ENCODE data around the gene CLDN19. TPM values are rescaled to one million over a fixed set of nuclear protein-coding genes. Genes with fewer than 3 reads are reported as not detected.

The CLDN19 gene, protein sequence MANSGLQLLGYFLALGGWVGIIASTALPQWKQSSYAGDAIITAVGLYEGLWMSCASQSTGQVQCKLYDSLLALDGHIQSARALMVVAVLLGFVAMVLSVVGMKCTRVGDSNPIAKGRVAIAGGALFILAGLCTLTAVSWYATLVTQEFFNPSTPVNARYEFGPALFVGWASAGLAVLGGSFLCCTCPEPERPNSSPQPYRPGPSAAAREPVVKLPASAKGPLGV
- total RNA-seq, result not detected

- DNase-seq (ENCODE audit: low spot score), result no peak
Measured at GRCh38 chr1:42739753-42740700, at the start of gene CLDN19. Gene CLDN19 (minus strand): TSS chr1:42740236. CDS start chr1:42740063, 173 bp downstream.

DNA sequence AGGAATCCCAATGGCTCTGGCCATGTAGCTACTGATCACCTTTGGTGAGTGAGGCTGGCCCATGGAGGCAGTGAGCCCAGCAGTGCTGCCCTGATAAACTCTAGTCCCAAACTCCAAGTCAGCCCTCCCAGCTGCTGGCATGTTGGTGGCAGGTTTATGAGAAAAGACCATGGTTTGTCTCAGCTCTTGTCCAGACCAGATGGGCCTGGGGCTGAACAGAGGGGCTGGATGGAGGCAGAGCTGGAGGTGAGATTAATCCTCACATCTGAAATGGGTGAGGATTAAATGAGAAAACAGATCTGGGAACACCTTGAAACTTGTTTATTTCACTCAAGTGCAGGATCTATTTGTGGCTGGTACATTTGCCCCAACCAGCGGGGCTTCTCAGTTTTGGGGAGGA, 48.0 kb upstream of the CLDN19 start:
- no peak for DNase-seq (ENCODE audit: low spot score)

GRCh38 chr1:42786097-42786496, 46.1 kb upstream of the CLDN19 start:
- no peak for DNase-seq (ENCODE audit: low spot score)

DNA sequence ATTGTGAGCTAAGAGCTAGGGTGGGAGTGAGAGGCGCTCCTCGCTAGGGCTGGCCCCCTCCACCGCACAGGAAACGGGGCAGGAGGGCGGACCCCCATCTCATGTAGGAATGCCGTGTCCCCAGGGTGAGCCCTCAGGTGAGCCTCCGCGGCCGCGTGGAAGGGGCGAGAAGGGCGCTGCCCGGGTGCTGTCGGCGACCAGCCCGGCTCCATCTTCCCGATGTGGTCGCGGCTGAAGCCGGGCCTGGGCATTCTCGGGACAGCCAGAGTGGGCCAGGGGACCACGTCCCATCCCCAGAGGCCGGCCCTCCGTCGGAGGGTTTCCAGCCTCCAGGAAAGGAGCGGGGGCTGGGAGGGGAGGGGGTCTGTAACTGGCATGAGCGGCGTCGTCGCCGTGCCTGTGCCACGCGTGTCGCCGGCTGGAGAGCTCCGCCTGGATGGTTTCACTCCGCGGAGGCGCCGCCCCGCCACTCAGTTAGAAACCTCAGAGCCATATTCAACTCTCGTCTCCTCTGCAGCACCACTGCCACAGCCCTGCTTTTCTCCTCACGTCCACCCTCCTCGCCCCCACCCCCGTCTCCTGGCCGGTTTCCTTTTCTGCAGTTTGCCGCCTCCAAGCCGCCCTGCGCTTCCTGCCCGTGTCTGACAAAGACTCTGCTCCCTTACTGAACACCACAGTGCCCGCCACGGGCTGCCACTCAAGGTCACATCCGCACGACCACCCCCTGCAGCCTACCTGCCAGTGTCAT, 45.1 kb upstream of the CLDN19 start, which contains the start of gene TMEM269:
Gene TMEM269 (plus strand): TSS at position 46 of the 748 bp plus-strand sequence. CDS start 4,903 bp downstream, outside the sequence.
- DNase-seq (ENCODE audit: low spot score), result peak; percentile 49

DNA sequence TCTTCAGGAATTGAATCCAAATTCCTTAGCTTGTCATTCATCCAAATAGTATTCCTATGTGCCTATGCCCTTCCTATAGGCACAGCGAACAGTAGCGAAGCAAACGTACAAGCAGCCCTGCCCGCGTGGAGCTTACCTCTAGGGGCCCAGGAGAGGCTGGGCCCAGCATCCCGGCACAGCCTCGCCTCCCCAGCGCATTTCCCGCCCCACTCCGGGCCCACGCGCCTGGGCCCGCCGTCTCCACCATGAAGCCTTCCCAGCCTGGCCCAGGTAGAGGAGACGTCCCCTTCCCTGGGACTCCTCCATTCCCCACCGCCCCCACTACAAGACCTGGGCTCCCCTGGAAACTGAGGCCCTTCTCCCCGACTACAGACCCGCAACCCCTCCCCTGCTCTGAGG, 44.5 kb upstream of the CLDN19 start:
- no peak for DNase-seq (ENCODE audit: low spot score)

DNA sequence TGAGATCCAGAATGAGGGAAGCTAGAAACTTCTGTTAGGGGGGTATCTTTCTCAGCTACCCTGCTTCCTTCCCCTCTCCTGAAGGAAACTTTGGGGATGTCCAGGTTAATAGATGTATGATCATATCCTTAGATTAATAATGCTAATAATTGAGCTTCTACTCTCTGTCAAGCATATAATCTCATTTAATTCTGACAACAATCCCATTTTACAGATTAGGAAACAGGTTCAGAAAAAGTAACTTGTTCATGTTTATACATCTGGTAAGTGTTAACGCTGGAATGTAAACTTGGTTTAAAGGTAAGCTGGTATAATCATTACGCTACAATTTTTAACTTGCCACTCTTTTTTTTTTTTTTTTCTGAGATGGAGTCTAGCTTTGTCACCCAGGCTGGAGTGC, 43.1 kb upstream of the CLDN19 start:
- DNase-seq (ENCODE audit: low spot score), result no peak

- no peak for DNase-seq (ENCODE audit: low spot score)
Measured at GRCh38 chr1:42780176-42780575, 40.1 kb upstream of the CLDN19 start.

GRCh38 chr1:42779725-42780124, 39.7 kb upstream of the CLDN19 start:
- no peak for DNase-seq (ENCODE audit: low spot score)

GRCh38 chr1:42777852-42778251, 37.8 kb upstream of the CLDN19 start:
- no peak for DNase-seq (ENCODE audit: low spot score)

DNA sequence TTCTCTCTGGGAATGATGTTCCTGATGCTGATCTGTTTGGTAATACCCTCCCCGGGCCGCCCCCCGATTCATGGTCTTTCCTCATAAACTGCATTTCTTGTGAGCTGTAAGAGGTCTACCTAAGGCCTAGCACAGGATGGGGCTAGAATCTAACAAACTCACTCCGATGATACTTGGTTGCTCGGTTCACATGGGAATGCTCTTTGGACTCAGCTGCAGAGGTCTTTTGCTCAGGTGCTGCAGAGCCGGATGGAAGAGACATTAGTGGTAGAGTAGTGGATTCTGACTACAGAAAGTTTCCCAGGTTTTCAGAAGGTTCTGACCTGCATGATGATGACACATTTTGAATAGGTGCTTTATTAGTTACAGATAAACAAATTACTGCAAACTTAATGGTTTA, 36.5 kb upstream of the CLDN19 start:
- DNase-seq (ENCODE audit: low spot score), result no peak

- no peak for DNase-seq (ENCODE audit: low spot score)
Measured at GRCh38 chr1:42774928-42775526, 35.0 kb upstream of the CLDN19 start.

DNA sequence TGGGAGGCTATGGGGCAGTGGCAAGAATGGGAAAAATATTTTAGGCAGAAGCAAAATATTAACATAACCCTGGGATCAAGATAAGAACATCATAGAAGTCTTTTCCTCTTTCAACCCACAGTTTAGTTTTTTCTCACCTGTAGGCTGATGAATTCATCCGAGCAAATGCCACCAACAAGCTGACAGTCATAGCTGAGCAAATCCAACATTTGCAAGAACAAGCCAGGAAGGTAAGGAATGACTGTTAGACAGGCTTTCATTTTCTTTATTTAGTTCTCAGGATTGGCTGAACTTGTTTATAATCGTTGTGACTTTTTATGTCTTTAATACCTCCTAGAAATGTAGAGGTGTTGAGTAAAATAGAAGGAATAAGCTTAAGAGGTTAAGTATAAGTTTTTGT, 33.4 kb upstream of the CLDN19 start:
- no peak for DNase-seq (ENCODE audit: low spot score)

DNA sequence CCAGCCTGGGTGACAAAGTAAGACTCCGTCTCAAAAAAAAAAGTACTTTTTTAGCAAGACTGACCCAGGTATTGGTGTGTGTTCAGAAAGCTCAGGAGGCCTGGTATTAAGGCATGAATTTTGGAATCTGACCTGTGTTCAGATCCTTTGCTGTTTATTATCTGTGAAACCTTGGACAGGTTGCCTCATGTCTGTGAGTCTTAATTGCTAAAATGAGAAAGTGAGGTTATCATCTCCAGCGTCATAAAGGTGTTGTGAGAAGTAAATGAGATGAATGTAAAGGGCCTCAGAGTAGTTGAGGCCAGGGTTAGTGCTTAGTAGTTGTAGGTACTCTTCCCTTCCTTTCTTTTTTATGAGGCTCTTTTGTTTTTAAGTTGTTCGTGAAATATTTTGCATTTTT, 29.8 kb upstream of the CLDN19 start:
- DNase-seq (ENCODE audit: low spot score), result no peak

DNA sequence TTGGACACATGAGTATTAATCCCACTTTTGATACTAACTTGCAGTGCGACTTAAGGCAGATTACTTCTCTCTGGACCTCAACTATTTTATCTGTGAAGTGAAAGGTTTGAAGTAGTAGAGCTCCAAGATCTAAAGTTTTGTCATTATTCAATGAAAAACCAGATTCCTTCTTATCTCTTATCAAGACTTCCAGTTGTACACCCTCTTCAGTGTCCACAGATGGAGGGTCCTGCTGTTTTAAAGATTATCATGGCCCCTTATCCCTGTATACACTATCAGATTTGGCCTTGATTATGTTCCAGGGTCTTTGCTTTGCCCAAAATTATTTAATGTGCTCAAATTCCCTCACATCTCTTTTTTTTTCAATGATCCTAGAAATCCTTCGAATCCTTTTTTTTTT, 28.1 kb upstream of the CLDN19 start:
- no peak for DNase-seq (ENCODE audit: low spot score)

DNA sequence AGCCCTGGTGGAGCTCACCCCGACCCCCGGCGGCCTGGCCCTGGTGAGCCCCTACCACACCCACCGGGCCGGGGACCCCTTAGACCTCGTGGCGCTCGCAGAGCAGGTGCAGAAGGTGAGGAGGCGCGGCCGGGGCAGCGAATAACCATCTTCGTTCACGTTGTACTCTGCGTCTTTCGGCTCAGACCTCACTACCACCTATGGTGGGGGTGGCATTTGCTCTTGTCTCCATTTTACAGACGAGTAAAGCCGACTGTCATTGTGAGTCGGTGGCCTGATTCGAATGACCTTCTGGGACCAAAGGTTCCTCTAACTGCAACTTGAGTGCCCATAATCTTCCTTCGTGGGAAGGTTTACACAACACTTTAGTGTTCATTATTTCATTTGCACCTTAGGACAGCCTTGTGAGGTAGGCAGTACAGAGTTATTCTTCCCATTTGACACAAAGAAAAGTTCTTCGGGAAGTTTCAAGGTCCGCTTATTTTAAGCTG, 27.5 kb upstream of the CLDN19 start:
- no peak for DNase-seq (ENCODE audit: low spot score)

- DNase-seq (ENCODE audit: low spot score), result peak; percentile 100
Measured at GRCh38 chr1:42766741-42767509, 26.9 kb upstream of the CLDN19 start, which contains the start of the genes C1orf50 and P3H1. Gene C1orf50 (plus strand): TSS chr1:42767249. CDS start chr1:42767312, 63 bp downstream. Gene P3H1 (minus strand): TSS chr1:42767028. CDS start chr1:42766971, 57 bp downstream.

DNA sequence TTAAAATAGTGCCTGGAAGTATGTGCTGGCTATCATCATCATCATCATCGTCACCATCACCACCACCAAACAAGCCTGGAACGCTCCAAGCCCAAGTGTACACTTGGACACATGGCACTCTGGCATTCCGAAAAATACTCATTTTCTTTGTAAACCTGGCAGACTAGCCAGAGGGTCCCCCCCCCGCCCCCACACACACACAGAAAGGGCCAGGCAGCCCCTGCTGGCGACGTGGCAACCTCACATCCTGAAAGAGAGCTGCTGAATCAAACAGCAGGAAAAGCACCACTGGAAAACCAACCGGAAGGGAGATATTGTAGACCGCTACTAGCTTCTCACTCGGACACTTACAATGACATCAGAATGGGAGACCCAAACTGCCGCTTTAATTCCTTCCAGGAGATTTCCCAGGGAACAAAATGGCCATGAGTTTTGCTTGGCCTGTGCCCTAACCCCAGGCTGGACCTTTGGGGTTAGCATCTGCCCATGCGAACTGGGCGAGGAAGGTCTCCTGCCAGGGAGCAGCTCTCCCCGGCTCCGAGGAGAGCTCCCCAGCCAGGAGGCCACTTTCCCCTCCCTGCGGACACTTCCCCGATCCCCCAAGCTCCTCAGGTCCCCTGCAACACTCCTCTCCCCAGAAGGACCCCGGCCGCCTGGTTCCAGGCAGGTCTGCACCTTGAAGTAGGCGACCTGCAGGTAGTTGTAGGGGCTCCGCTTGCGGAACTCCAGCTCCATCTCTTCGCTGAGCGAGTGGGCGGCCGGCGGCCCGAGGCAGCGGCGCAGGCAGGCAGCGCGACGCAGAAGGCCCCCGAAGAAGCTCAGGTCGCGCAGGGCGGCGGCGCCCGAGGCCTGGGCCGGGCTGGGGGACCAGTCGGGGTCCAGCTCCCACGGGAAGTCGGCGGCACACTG, 26.1 kb upstream of the CLDN19 start:
- DNase-seq (ENCODE audit: low spot score), result no peak

DNA sequence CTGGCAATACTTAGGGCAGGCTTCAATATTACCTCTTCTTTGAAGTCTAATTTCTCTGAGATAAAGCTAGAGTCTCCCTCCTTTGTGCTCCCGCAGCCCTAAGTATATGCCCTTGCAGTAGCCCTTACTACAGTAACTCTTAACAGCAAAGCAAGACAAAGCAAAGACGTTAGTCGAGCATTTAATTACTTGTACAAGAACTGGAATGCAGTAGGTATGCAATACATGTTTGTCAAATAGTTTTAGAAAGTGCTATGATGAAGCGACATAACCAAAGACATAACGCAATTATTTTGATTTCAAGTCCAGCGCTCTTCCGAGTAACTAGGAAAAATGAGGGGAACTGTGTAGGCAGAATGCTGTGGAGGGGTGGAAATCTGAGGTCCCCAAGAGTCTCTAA, 25.2 kb upstream of the CLDN19 start:
- no peak for DNase-seq (ENCODE audit: low spot score)

GRCh38 chr1:42762269-42762668, 22.2 kb upstream of the CLDN19 start:
- DNase-seq (ENCODE audit: low spot score), result no peak

GRCh38 chr1:42761567-42761966, 21.5 kb upstream of the CLDN19 start:
- DNase-seq (ENCODE audit: low spot score), result no peak

Data from ureter (tissue), 1 donor.